Adrenal gland (tissue), 5 donors: ENCODE measurements around the gene ATR.

Experiments used
- POLR2A ChIP-seq, 2 donors: fragments of 450-650 bp; IDR thresholded peaks; one replicate each; pipeline ENCODE4 v1.6.1; 2017; ENCODE audit warnings: antibody characterized with exemption in 2 of 2, mild to moderate bottlenecking in 2 of 2, moderate library complexity in 1 of 2
- TF ChIP-seq, protein P1 (sequence below), 6 experiments: fragments of 450-650 bp in 4 of 6; fragments of 200-600 bp in 2 of 6; sonication (generic) in 1 of 6; IDR thresholded peaks; 1 replicate in 5 of 6; 2 replicates in 1 of 6; pipeline versions ENCODE4 v1.5.1 to v1.8.0; 2016 to 2021; ENCODE audit warnings: antibody characterized with exemption in 6 of 6, mild to moderate bottlenecking in 2 of 6, moderate library complexity in 1 of 6
- donor health status: DM: no; HTN: no; CAD: no.

DNA sequence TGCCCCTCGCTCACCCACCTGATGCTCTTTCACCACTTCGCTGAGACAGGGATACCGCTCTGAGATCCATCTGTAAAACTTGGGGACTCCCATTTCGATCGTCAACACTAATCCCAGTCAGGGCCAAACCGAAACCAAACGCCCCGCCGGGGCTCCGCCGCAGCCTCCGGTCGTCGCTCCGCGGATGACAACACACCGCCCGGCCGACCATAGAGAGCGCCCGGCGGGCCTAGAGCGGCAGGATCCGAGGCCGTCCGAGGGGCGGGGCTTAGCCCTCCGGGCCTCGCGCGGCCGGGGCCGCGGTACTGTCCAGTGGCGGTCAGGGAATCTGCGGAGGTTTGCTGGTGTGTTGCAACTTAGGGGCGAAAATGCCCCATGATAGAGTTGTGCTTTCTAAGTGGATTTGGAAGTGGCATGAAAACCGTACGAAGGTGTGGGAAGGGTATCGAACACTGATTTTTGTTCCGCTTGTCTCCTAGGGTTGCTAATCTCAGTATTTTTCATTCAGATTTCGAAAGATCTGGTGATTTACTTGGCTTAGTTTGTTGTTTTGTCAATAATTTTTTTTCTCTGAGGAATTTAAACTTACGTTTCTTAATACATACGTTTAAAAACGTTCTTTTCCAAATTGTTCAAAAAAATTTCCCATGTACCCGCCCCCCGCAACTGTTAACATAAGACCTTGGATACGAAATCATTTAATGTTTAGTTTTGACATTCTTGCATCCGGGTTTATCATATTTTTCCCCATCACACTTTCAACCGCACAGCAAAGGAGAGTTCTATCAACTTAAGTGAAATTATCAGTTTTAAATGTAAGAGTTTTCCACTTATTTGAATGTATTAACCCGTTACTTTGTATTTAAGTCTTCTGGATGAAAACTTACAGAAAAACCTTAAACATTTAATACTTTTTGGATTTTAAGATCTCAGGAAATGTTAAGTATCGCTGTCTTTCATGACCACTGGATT is 130.4 kb downstream of the ATR start, which contains the start of gene XRN1:
- TF ChIP-seq, protein P1, sequence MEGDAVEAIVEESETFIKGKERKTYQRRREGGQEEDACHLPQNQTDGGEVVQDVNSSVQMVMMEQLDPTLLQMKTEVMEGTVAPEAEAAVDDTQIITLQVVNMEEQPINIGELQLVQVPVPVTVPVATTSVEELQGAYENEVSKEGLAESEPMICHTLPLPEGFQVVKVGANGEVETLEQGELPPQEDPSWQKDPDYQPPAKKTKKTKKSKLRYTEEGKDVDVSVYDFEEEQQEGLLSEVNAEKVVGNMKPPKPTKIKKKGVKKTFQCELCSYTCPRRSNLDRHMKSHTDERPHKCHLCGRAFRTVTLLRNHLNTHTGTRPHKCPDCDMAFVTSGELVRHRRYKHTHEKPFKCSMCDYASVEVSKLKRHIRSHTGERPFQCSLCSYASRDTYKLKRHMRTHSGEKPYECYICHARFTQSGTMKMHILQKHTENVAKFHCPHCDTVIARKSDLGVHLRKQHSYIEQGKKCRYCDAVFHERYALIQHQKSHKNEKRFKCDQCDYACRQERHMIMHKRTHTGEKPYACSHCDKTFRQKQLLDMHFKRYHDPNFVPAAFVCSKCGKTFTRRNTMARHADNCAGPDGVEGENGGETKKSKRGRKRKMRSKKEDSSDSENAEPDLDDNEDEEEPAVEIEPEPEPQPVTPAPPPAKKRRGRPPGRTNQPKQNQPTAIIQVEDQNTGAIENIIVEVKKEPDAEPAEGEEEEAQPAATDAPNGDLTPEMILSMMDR (IDR thresholded peaks at IDR 0.05): no peak
- peak; percentile 55 to 91 for TF ChIP-seq POLR2A (IDR thresholded peaks at IDR 0.05)
